Loucy (cell line): ENCODE measurements around the gene TJP3.

Experiments
- H2AFZ ChIP-seq: fragments of 200-600 bp; sonication (generic); 2 replicates; pipeline ENCODE4 v1.6.0; 2016; ENCODE audit warnings: antibody characterized with exemption, mild to moderate bottlenecking, low read length, moderate library complexity
- H3F3A ChIP-seq: fragments of 200-600 bp; 2 replicates; pipeline ENCODE4 v1.6.0; 2016; ENCODE audit warnings: antibody characterized with exemption, low read depth, mild to moderate bottlenecking
- H3K27me3 ChIP-seq: fragments of 200-600 bp; sonication (generic); 2 replicates; pipeline ENCODE4 v1.6.1; 2014; ENCODE audit warnings: low read length, mild to moderate bottlenecking; ENCODE audit not compliant: insufficient read depth, poor library complexity, severe bottlenecking
- H3K36me3 ChIP-seq: fragments of 200-600 bp; sonication (generic); 2 replicates; pipeline ENCODE4 v1.6.1; 2016; ENCODE audit warnings: low read length; ENCODE audit not compliant: insufficient read depth
- H3K4me1 ChIP-seq: fragments of 200-600 bp; sonication (generic); 2 replicates; pipeline ENCODE4 v1.5.1; 2014; ENCODE audit warnings: low read length, mild to moderate bottlenecking; ENCODE audit not compliant: insufficient read depth, poor library complexity, severe bottlenecking
- H3K4me2 ChIP-seq: fragments of 200-600 bp; sonication (generic); 2 replicates; pipeline ENCODE4 v1.6.0; 2014; ENCODE audit warnings: antibody characterized with exemption, low read length, low read depth, mild to moderate bottlenecking; ENCODE audit not compliant: poor library complexity, severe bottlenecking
- H3K4me3 ChIP-seq: fragments of 200-600 bp; sonication (generic); 2 replicates; pipeline ENCODE4 v1.5.1; 2014; ENCODE audit warnings: low read length, mild to moderate bottlenecking, mixed read lengths; ENCODE audit not compliant: poor library complexity, severe bottlenecking
- H3K79me2 ChIP-seq: fragments of 200-600 bp; sonication (generic); 2 replicates; pipeline ENCODE4 v1.6.1; 2014; ENCODE audit warnings: low read length; ENCODE audit not compliant: insufficient read depth
- H3K9ac ChIP-seq: fragments of 200-600 bp; sonication (generic); 2 replicates; pipeline ENCODE4 v1.6.0; 2014; ENCODE audit warnings: mild to moderate bottlenecking, low read depth, low read length, moderate library complexity; ENCODE audit not compliant: poor library complexity, severe bottlenecking
- H3K9me2 ChIP-seq: fragments of 200-600 bp; sonication (generic); replicated peaks from 2 replicates; pipeline ENCODE4 v1.6.1; 2016; ENCODE audit warnings: low read depth, low read length, mixed read lengths
- H3K9me3 ChIP-seq: fragments of 200-600 bp; sonication (generic); 2 replicates; pipeline ENCODE4 v1.6.1; 2014; ENCODE audit warnings: mild to moderate bottlenecking, antibody characterized with exemption, low read length, low read depth; ENCODE audit not compliant: insufficient read depth
- H4K20me1 ChIP-seq: fragments of 200-600 bp; sonication (generic); 2 replicates; pipeline ENCODE4 v1.6.0; 2014; ENCODE audit warnings: antibody characterized with exemption, low read length, mild to moderate bottlenecking; ENCODE audit not compliant: insufficient read depth, poor library complexity, severe bottlenecking
- EZH2phosphoT487 ChIP-seq: fragments of 200-600 bp; IDR thresholded peaks from 2 replicates; pipeline ENCODE4 v1.6.1; 2018; ENCODE audit warnings: antibody characterized with exemption, mild to moderate bottlenecking, moderate library complexity, borderline replicate concordance
- TF ChIP-seq, protein P1 (sequence below): fragments of 200-600 bp; sonication (generic); conservative IDR thresholded peaks from 2 replicates; pipeline ENCODE4 v1.5.1; 2014; ENCODE audit warnings: mild to moderate bottlenecking, antibody characterized with exemption, low read length

The TJP3 gene

DNA sequence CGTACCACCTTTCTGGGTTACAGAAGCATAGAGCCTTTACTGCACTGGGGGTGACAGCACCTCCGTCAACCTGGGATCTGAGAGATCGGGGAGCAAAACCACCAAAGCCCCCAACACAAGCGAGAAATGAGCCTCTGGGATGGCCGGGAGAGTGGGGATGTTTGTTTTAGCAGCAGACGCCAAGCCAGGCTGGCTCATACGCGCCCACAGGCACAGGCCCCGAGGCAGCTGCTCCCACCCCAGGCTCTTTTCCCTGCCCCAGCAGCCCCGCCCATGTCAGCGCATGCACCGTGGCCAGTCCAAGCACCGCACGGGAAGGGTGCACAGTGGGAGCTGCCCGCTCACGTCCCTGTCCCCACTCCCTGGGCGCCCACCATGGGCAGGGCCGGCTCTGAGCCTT lies 16.5 kb upstream of the TJP3 start:
- H3K9me2 ChIP-seq: no peaks in the 10 kb centered on the region
- no peak overlapping the region for H3K4me3 ChIP-seq
- H3K79me2 ChIP-seq: peaks cover 6% of the 10 kb centered on the region; the same call in 1 of the 2 replicates
- no peak overlapping the region for H3K4me2 ChIP-seq
- peaks cover 18% of the 10 kb centered on the region for H3K4me1 ChIP-seq
- H3K27me3 ChIP-seq: no peaks in the 10 kb centered on the region
- H3K36me3 ChIP-seq: no peaks in the 10 kb centered on the region
- peaks cover 35% of the 10 kb centered on the region for H4K20me1 ChIP-seq
- H3K9me3 ChIP-seq: no peaks in the 10 kb centered on the region
- TF ChIP-seq, protein P1, sequence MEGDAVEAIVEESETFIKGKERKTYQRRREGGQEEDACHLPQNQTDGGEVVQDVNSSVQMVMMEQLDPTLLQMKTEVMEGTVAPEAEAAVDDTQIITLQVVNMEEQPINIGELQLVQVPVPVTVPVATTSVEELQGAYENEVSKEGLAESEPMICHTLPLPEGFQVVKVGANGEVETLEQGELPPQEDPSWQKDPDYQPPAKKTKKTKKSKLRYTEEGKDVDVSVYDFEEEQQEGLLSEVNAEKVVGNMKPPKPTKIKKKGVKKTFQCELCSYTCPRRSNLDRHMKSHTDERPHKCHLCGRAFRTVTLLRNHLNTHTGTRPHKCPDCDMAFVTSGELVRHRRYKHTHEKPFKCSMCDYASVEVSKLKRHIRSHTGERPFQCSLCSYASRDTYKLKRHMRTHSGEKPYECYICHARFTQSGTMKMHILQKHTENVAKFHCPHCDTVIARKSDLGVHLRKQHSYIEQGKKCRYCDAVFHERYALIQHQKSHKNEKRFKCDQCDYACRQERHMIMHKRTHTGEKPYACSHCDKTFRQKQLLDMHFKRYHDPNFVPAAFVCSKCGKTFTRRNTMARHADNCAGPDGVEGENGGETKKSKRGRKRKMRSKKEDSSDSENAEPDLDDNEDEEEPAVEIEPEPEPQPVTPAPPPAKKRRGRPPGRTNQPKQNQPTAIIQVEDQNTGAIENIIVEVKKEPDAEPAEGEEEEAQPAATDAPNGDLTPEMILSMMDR: no peak
- no peak for TF ChIP-seq EZH2phosphoT487
- H3K9ac ChIP-seq: no peak overlapping the region
- H3F3A ChIP-seq: no peaks in the 10 kb centered on the region
- no peak overlapping the region for H2AFZ ChIP-seq

GRCh38 chr19:3692141-3693024 lies 15.8 kb upstream of the TJP3 start:
- peaks cover 38% of the 10 kb centered on the region for H4K20me1 ChIP-seq
- no peaks in the 10 kb centered on the region for H3K9me3 ChIP-seq
- H3K4me1 ChIP-seq: peaks cover 18% of the 10 kb centered on the region
- H3K36me3 ChIP-seq: no peaks in the 10 kb centered on the region
- H3K9me2 ChIP-seq: no peaks in the 10 kb centered on the region
- no peak overlapping the region for H3K9ac ChIP-seq
- no peaks in the 10 kb centered on the region for H3K27me3 ChIP-seq
- no peak for TF ChIP-seq EZH2phosphoT487
- TF ChIP-seq, protein P1: peak; percentile 70
- no peak overlapping the region for H2AFZ ChIP-seq
- H3K79me2 ChIP-seq: peaks cover 11% of the 10 kb centered on the region; the same call in 1 of the 2 replicates
- H3K4me2 ChIP-seq: no peak overlapping the region
- H3F3A ChIP-seq: no peaks in the 10 kb centered on the region
- no peak overlapping the region for H3K4me3 ChIP-seq

- peaks cover 18% of the 10 kb centered on the region; the same call in 1 of the 2 replicates for H3K79me2 ChIP-seq
- H3K9me3 ChIP-seq: no peaks in the 10 kb centered on the region
- no peaks in the 10 kb centered on the region for H3K9me2 ChIP-seq
- H4K20me1 ChIP-seq: peaks cover 42% of the 10 kb centered on the region
- TF ChIP-seq, protein P1: no peak
- no peak for TF ChIP-seq EZH2phosphoT487
- H3K9ac ChIP-seq: no peak overlapping the region
- H3K4me3 ChIP-seq: no peak overlapping the region
- no peak overlapping the region for H2AFZ ChIP-seq
- no peak overlapping the region for H3K4me2 ChIP-seq
- no peaks in the 10 kb centered on the region for H3F3A ChIP-seq
- no peaks in the 10 kb centered on the region for H3K27me3 ChIP-seq
- H3K36me3 ChIP-seq: no peaks in the 10 kb centered on the region
- H3K4me1 ChIP-seq: peaks cover 23% of the 10 kb centered on the region
Observed at GRCh38 chr19:3693025-3693925, 14.9 kb upstream of the TJP3 start.
